Type B pancreatic cell (in vitro differentiated cells): ENCODE results near the gene RBBP6. TPM values are rescaled to one million over a fixed set of nuclear protein-coding genes. Genes with fewer than 3 reads are reported as not detected.

Experiments
- DNase-seq: peaks from one replicate; pipeline ENCODE4 v3.0.0; 2021; ENCODE audit warnings: mixed read lengths; ENCODE audit not compliant: unreplicated experiment; ENCODE audit errors: extremely low spot score
- H3K27ac Mint-ChIP-seq: 2 replicates; pipeline ENCODE4 v1.8.0; 2021; ENCODE audit warnings: mild to moderate bottlenecking, mixed read lengths
- H3K27me3 Mint-ChIP-seq: 2 replicates; pipeline ENCODE4 v1.8.0; 2021; ENCODE audit warnings: mixed read lengths
- H3K36me3 Mint-ChIP-seq: 2 replicates; pipeline ENCODE4 v1.8.0; 2021; ENCODE audit warnings: mixed read lengths
- H3K4me1 Mint-ChIP-seq: one replicate; pipeline ENCODE4 v1.8.0; 2021; ENCODE audit warnings: mixed read lengths; ENCODE audit not compliant: unreplicated experiment
- H3K4me3 Mint-ChIP-seq: 2 replicates; pipeline ENCODE4 v1.8.0; 2021; ENCODE audit warnings: mild to moderate bottlenecking, mixed read lengths
- H3K9me3 Mint-ChIP-seq: 2 replicates; pipeline ENCODE4 v1.8.0; 2021; ENCODE audit warnings: mixed read lengths
- total RNA-seq: library from RNA; stranded (reverse); gene quantifications from 2 replicates; pipeline ENCODE4 v1.2.1, GENCODE V29; 2021; ENCODE audit warnings: low replicate concordance
- TF ChIP-seq, protein P1 (sequence below): fragments of 200-600 bp; sonication (generic); conservative IDR thresholded peaks from 2 replicates; pipeline ENCODE4 v1.5.0; 2021; ENCODE audit warnings: antibody characterized with exemption, mild to moderate bottlenecking

RBBP6 gene
- total RNA-seq, 1 donor from 2014 or later = 70.7 TPM

DNA sequence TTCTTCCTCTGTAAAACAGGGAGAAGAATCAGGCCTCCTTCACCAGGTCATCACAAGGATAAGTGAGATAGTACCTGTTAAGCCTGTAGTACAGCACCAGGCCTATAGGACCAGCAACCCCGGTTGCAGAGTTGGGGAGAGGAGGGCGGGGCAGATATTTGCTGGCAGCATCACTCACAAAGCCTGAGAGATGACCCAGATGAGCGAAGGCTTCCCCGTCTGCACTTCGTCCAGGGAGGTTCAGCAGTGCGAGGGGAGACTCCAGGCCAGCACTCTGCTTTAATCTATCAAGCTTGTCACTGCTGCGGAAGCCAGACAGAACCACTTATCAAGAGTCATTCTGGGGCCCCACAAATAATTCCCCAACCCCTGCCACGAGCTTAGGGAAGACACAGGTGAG is 15.8 kb upstream of the RBBP6 start:
- Mint-ChIP-seq H3K36me3 (no peaks in the 10 kb centered on the region), H3K4me3 (no peak overlapping the region), H3K27me3 (no peaks in the 10 kb centered on the region), H3K27ac (peak overlapping the region; percentile 73), H3K4me1 (peaks cover 6% of the 10 kb centered on the region), H3K9me3 (no peaks in the 10 kb centered on the region)
- TF ChIP-seq, protein P1, sequence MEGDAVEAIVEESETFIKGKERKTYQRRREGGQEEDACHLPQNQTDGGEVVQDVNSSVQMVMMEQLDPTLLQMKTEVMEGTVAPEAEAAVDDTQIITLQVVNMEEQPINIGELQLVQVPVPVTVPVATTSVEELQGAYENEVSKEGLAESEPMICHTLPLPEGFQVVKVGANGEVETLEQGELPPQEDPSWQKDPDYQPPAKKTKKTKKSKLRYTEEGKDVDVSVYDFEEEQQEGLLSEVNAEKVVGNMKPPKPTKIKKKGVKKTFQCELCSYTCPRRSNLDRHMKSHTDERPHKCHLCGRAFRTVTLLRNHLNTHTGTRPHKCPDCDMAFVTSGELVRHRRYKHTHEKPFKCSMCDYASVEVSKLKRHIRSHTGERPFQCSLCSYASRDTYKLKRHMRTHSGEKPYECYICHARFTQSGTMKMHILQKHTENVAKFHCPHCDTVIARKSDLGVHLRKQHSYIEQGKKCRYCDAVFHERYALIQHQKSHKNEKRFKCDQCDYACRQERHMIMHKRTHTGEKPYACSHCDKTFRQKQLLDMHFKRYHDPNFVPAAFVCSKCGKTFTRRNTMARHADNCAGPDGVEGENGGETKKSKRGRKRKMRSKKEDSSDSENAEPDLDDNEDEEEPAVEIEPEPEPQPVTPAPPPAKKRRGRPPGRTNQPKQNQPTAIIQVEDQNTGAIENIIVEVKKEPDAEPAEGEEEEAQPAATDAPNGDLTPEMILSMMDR = no peak
- DNase-seq = no peak

DNA sequence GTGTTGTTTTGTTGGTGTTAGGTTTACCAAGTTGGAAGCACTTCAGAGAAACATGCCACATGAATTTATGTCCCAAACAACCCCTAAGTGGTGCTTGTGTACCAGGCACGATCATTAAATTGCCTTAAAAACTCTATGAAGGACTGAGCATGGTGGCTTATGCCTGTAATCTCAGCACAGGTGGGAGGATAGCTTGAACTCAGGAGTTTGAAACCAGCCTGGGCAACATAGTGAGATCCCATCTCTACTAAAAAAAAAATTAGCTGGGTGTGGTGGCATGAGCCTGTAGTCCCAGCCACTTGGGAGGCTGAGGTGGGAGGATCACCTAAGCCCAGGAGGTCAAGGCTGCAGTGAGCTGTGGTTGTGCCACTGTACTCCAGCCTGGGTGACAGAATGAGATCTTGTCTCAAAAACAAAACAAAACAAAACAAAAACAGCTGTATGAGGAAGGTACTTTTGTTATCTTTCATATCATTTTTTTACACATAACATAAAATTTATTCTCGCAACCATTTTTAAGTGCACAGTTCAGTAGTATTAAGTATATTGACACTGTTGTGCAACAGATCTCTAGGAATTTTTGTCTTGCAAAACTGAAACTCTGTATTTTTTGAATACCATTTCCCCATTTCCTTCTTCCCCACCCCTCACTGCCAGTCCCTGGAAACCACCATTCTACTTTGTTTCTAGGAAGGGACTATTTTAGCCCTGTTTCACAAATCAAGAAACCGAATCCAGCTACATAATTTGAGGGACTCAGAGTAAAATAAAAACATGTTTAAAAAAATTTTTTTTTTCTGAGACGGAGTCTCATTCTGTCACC is 14.3 kb upstream of the RBBP6 start:
- no peak overlapping the region for H3K4me3 Mint-ChIP-seq
- H3K9me3 Mint-ChIP-seq = no peaks in the 10 kb centered on the region
- TF ChIP-seq, protein P1 = no peak
- H3K27me3 Mint-ChIP-seq = no peaks in the 10 kb centered on the region
- peak overlapping the region; percentile 21 for H3K27ac Mint-ChIP-seq
- peaks cover 6% of the 10 kb centered on the region for H3K4me1 Mint-ChIP-seq
- DNase-seq = no peak
- no peaks in the 10 kb centered on the region for H3K36me3 Mint-ChIP-seq

DNA sequence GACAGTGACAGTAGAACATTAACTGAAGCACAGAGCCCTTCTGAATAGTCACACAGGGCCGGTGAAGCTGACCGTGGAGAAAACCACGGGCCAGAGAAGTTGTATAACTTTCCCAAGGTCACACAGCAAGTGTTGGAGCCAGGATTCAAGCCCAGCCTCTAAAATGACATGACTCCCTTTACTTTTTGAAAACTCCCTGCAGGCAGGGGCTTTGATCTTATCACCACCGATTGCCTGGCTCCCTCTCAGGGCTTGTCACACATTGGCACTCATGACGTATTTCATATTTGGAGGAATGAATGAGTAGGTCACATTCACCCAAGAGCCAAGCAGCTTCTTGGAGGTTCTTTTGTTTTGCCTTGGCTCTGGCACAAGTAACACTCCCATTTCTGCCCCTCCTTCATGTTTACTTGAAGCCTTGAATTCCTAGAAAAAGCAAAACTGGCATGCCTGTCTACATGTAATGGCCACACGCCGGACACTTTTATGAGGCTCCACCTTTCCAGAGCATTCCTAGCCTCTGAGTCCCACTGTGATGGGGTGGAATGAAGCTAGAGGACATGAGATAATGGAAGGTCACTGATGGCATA is 13.3 kb upstream of the RBBP6 start:
- TF ChIP-seq, protein P1 = no peak
- peak overlapping the region; percentile 68 for H3K27ac Mint-ChIP-seq
- H3K4me3 Mint-ChIP-seq = no peak overlapping the region
- peaks cover 6% of the 10 kb centered on the region for H3K4me1 Mint-ChIP-seq
- peak; percentile 31 for DNase-seq
- no peaks in the 10 kb centered on the region for H3K27me3 Mint-ChIP-seq
- H3K9me3 Mint-ChIP-seq = no peaks in the 10 kb centered on the region
- H3K36me3 Mint-ChIP-seq = no peaks in the 10 kb centered on the region

DNA sequence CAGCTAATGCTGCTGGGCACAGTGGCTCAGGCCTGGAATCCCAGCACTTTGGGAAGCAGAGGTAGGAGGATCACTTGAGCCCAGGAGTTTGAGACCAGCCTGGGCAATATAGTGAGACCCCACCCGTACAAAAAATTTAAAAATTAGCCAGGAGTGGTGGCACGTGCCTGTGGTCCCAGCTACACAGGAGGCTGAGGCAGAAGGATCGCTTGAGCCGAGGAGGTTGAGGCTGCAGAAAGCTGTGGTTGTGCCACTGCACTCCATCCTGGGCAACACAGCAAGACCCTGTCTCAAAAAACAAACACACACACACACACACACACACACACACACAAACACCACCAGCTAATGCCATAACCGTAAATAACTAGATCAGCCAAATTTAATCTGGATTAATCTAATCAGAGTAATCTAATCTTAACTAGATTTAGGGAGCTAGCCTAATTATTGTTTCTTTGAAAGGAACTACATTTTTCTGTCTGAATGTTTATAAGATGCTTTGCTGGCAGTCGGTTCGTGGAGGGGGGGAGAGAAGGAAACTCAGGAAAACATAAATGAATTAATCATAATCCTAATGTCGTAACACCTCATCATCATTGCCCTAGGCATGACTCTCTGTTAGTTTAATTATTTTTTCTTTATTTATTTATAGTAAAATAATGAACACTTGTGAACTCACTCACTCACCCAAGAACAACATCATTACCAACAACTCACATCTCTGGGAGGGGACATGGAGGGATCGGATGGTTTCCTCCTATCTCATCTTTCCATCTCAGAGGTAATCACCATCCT is 12.5 kb upstream of the RBBP6 start:
- Mint-ChIP-seq H3K36me3 (no peaks in the 10 kb centered on the region), H3K9me3 (no peaks in the 10 kb centered on the region), H3K27me3 (no peaks in the 10 kb centered on the region), H3K4me1 (peaks cover 6% of the 10 kb centered on the region), H3K27ac (peak overlapping the region; percentile 68), H3K4me3 (no peak overlapping the region)
- DNase-seq = peak; percentile 29
- TF ChIP-seq, protein P1 = no peak

DNA sequence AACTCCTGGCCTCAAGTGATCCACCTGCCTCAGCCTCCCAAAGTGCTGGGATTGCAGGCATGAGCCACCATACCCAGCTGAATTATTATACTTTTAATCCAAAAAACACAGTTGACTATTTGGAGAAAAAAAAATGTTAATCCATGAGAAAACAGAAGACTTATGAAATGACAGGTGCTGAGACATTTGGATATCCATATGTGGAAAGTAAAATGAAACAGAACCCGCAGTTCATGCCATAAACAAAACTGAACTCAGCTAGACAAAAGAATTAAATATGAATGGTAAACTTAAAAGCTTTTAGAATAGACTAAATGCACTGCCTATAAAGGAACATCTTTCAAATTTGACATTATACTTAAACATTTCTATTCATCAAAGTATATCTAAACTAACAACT is 8.2 kb upstream of the RBBP6 start:
- Mint-ChIP-seq H3K4me1 (no peaks in the 10 kb centered on the region), H3K27me3 (no peaks in the 10 kb centered on the region), H3K4me3 (no peak overlapping the region), H3K27ac (no peak overlapping the region), H3K36me3 (no peaks in the 10 kb centered on the region), H3K9me3 (no peaks in the 10 kb centered on the region)
- TF ChIP-seq, protein P1 = no peak
- no peak for DNase-seq
